H1 (cell line): Measurements from ENCODE around the gene LHB. TPM values are rescaled to one million over a fixed set of nuclear protein-coding genes. Genes with fewer than 3 reads are reported as not detected.

Experiments used
- CTCF ChIA-PET: fragments of 300-600 bp; sonication (Branson Sonifier 250); formaldehyde crosslinking; loops from one replicate; lab custom pipeline; 2021; ENCODE audit not compliant: partially characterized antibody; lab: Charles Lee
- POLR2A ChIA-PET: fragments of 300-600 bp; sonication (Branson Sonifier 250); formaldehyde crosslinking; loops from one replicate; lab custom pipeline; 2021; ENCODE audit warnings: inconsistent platforms; ENCODE audit not compliant: partially characterized antibody; lab: Charles Lee
- DNase-seq, 2 experiments: peaks; one replicate each; pipeline versions ENCODE4 v3.0.0 to v3.0.0-alpha.2; 2010 to 2022; ENCODE audit warnings: low spot score in 2 of 2, low read depth in 1 of 2, mixed read lengths in 1 of 2
- FAIRE-seq: peaks from 2 replicates; lab custom pipeline; 2011; peaks lifted over from hg19 to GRCh38; lab: Jason Lieb, UNC
- H2AFZ ChIP-seq: 2 replicates; pipeline ENCODE4 v1.8.1; 2012; ENCODE audit warnings: low read length, inconsistent platforms
- H2AK5ac ChIP-seq: 2 replicates; pipeline ENCODE4 v1.6.1; 2013; ENCODE audit warnings: low read depth, low read length
- H2BK120ac ChIP-seq: replicated peaks from 2 replicates; pipeline ENCODE3; 2013; ENCODE audit warnings: low read depth, low read length, inconsistent platforms
- H2BK12ac ChIP-seq: 2 replicates; pipeline ENCODE4 v1.6.1; 2013; ENCODE audit warnings: low read depth, low read length
- H2BK15ac ChIP-seq: 2 replicates; pipeline ENCODE4 v1.6.1; 2013; ENCODE audit warnings: low read length
- H2BK20ac ChIP-seq: 2 replicates; pipeline ENCODE4 v1.6.1; 2013; ENCODE audit warnings: low read length
- H2BK5ac ChIP-seq: 2 replicates; pipeline ENCODE4 v1.6.1; 2013; ENCODE audit warnings: low read depth, low read length
- H3K14ac ChIP-seq: 2 replicates; pipeline ENCODE4 v1.6.1; 2013; ENCODE audit warnings: inconsistent platforms; ENCODE audit not compliant: insufficient read length
- H3K18ac ChIP-seq: 2 replicates; pipeline ENCODE4 v1.6.1; 2013; ENCODE audit warnings: low read length; ENCODE audit errors: extremely low read depth
- H3K23ac ChIP-seq: 2 replicates; pipeline ENCODE4 v1.6.1; 2013; ENCODE audit warnings: inconsistent platforms; ENCODE audit not compliant: insufficient read length
- H3K23me2 ChIP-seq: 2 replicates; pipeline ENCODE4 v1.6.1; 2013; ENCODE audit warnings: low read depth, low read length
- H3K27ac ChIP-seq: 2 replicates; pipeline ENCODE4 v1.6.1; 2011; ENCODE audit warnings: low read depth, low read length, inconsistent platforms
- H3K27me3 ChIP-seq, 4 experiments: replicated peaks in 1 of 4; 1 replicate in 1 of 4; 2 replicates in 3 of 4; pipeline versions ENCODE4 v1.6.1 to v1.8.1; 2011 to 2013; ENCODE audit warnings: low read length in 3 of 4, mild to moderate bottlenecking in 3 of 4, inconsistent platforms in 2 of 4, mixed read lengths in 2 of 4, moderate library complexity in 1 of 4; ENCODE audit not compliant: control insufficient read depth in 3 of 4, insufficient read depth in 3 of 4; ENCODE audit errors: extremely low read depth in 1 of 4
- H3K36me3 ChIP-seq, 4 experiments: 2 replicates each; pipeline versions ENCODE4 v1.6.1 to v1.8.1; 2011 to 2013; ENCODE audit warnings: mild to moderate bottlenecking in 4 of 4, low read length in 3 of 4, moderate library complexity in 2 of 4, control low read depth in 1 of 4, inconsistent platforms in 1 of 4; ENCODE audit not compliant: insufficient read depth in 4 of 4, control insufficient read depth in 2 of 4
- H3K4ac ChIP-seq: replicated peaks from 2 replicates; pipeline ENCODE3; 2013; ENCODE audit warnings: low read length, low read depth, mixed read lengths, inconsistent platforms; ENCODE audit not compliant: insufficient read length
- H3K4me1 ChIP-seq, 4 experiments: replicated peaks in 1 of 4; 1 replicate in 1 of 4; 2 replicates in 3 of 4; pipeline versions ENCODE4 v1.6.1 to v1.8.1; 2011 to 2013; ENCODE audit warnings: low read length in 3 of 4, inconsistent platforms in 2 of 4, mixed read lengths in 1 of 4; ENCODE audit not compliant: insufficient read depth in 4 of 4, control insufficient read depth in 3 of 4
- H3K4me2 ChIP-seq, 2 experiments: 2 replicates each; pipeline versions ENCODE4 v1.6.1 to v1.8.1; 2011 to 2013; ENCODE audit warnings: low read depth in 2 of 2, low read length in 2 of 2, control low read depth in 1 of 2, inconsistent platforms in 1 of 2, mild to moderate bottlenecking in 1 of 2; ENCODE audit not compliant: insufficient read depth in 1 of 2
- H3K4me3 ChIP-seq, 4 experiments: fragments of 200-600, 300-600 bp in 1 of 4; sonication (generic), shearing (Covaris generic), sonication (Bioruptor Twin) in 1 of 4; 2 replicates each; pipeline versions ENCODE4 v1.5.1 to v1.8.1; 2011 to 2016; ENCODE audit warnings: low read length in 4 of 4, low read depth in 3 of 4, control low read depth in 2 of 4, inconsistent platforms in 2 of 4, mild to moderate bottlenecking in 2 of 4, mixed read lengths in 1 of 4, moderate library complexity in 1 of 4; ENCODE audit not compliant: insufficient read depth in 2 of 4; ENCODE audit errors: extremely low read depth in 1 of 4
- H3K56ac ChIP-seq: replicated peaks from 2 replicates; pipeline ENCODE3; 2013; ENCODE audit warnings: low read depth, mild to moderate bottlenecking, mixed read lengths, low read length, inconsistent platforms; ENCODE audit not compliant: insufficient read length
- H3K79me1 ChIP-seq: 2 replicates; pipeline ENCODE4 v1.6.1; 2013; ENCODE audit warnings: low read depth, low read length, control low read depth
- H3K79me2 ChIP-seq, 2 experiments: 2 replicates each; pipeline versions ENCODE4 v1.6.1 to v1.8.1; 2012 to 2013; ENCODE audit warnings: low read length in 2 of 2, mild to moderate bottlenecking in 2 of 2, inconsistent platforms in 1 of 2; ENCODE audit not compliant: insufficient read depth in 2 of 2, control insufficient read depth in 1 of 2
- H3K9ac ChIP-seq, 4 experiments: replicated peaks in 1 of 4; 1 replicate in 1 of 4; 2 replicates in 3 of 4; pipeline versions ENCODE4 v1.6.1 to v1.8.1; 2011 to 2013; ENCODE audit warnings: low read depth in 3 of 4, low read length in 3 of 4, control low read depth in 2 of 4, mild to moderate bottlenecking in 2 of 4, moderate library complexity in 2 of 4, inconsistent platforms in 1 of 4; ENCODE audit errors: extremely low read depth in 1 of 4
- H3K9me3 ChIP-seq, 2 experiments: 2 replicates each; pipeline versions ENCODE4 v1.6.1 to v1.8.1; 2012 to 2013; ENCODE audit warnings: mild to moderate bottlenecking in 2 of 2, moderate library complexity in 2 of 2, control low read depth in 1 of 2, inconsistent platforms in 1 of 2, low read depth in 1 of 2, low read length in 1 of 2, mixed read lengths in 1 of 2; ENCODE audit not compliant: insufficient read depth in 2 of 2
- H4K20me1 ChIP-seq, 2 experiments: replicated peaks in 1 of 2; 2 replicates each; pipeline versions ENCODE3 to v1.8.1; 2011 to 2013; ENCODE audit warnings: inconsistent platforms in 2 of 2, low read length in 2 of 2, mild to moderate bottlenecking in 1 of 2; ENCODE audit not compliant: insufficient read depth in 2 of 2, control insufficient read depth in 1 of 2
- H4K5ac ChIP-seq: 2 replicates; pipeline ENCODE4 v1.6.1; 2013; ENCODE audit warnings: low read length, low read depth, mixed read lengths, inconsistent platforms; ENCODE audit not compliant: insufficient read length
- H4K8ac ChIP-seq: 2 replicates; pipeline ENCODE4 v1.8.0; 2013; ENCODE audit warnings: mild to moderate bottlenecking, moderate library complexity, low read length, inconsistent platforms; ENCODE audit not compliant: insufficient read depth; ENCODE audit errors: extremely low read depth
- H4K91ac ChIP-seq: replicated peaks from 2 replicates; pipeline ENCODE3; 2013; ENCODE audit warnings: low read length, mixed read lengths, inconsistent platforms; ENCODE audit not compliant: insufficient read length
- ASH2L ChIP-seq: fragments of 200-600, 300-600 bp; sonication (generic); IDR thresholded peaks from one replicate; pipeline ENCODE4 v1.7.1; 2017; ENCODE audit warnings: low read length
- ATF2 ChIP-seq: IDR thresholded peaks from 2 replicates; pipeline ENCODE4 v1.6.1; 2012; ENCODE audit warnings: low read length, inconsistent platforms
- EP300 ChIP-seq, 2 experiments: IDR thresholded peaks; 1 replicate in 1 of 2; 2 replicates in 1 of 2; pipeline ENCODE4 v1.6.1; 2011 to 2012; ENCODE audit warnings: low read depth in 2 of 2, low read length in 2 of 2, mild to moderate bottlenecking in 2 of 2, borderline replicate concordance in 1 of 2, inconsistent platforms in 1 of 2, moderate library complexity in 1 of 2
- RXRA ChIP-seq: IDR thresholded peaks from 2 replicates; pipeline ENCODE4 v1.6.1; 2011; ENCODE audit warnings: low read depth, mild to moderate bottlenecking, low read length, moderate library complexity; ENCODE audit not compliant: insufficient read depth
- TAF1 ChIP-seq: IDR thresholded peaks from 2 replicates; pipeline ENCODE4 v1.6.1; 2011; ENCODE audit warnings: mild to moderate bottlenecking, low read depth, low read length
- WGBS, 2 experiments: shearing (Covaris generic) in 1 of 2; methylation state at CpG; one replicate each; pipeline versions ENCODE4 v1.1.6 to v1.1.7; 2013 to 2015; ENCODE audit warnings: low lambda C conversion rate in 2 of 2, mixed read lengths in 2 of 2, inconsistent platforms in 1 of 2, low coverage in 1 of 2, missing lambda C conversion rate in 1 of 2; ENCODE audit not compliant: insufficient replicate concordance in 2 of 2, insufficient coverage in 1 of 2, insufficient read length in 1 of 2; ENCODE audit errors: extremely low coverage in 1 of 2, missing lambda C conversion rate in 1 of 2; 5-methylcytosine and 5-hydroxymethylcytosine counted together
- polyA plus RNA-seq, 7 experiments: library from polyadenylated mRNA; depleted of rRNA in 3 of 7; stranded (reverse) in 5 of 7; unstranded in 2 of 7; fragments of >200 nt in 5 of 7; fragments of 200-250 nt in 2 of 7; gene quantifications; 1 replicate in 5 of 7; 2 replicates in 1 of 7; 4 replicates in 1 of 7; pipeline versions ENCODE4 v1.2.1 to v1.2.3, GENCODE V29; 2011 to 2013; ENCODE audit warnings: missing spikeins in 2 of 7, mixed read lengths in 2 of 7
- total RNA-seq: library from RNA; stranded (reverse); fragmentation: NEBNext Ultra II Directional; extraction: Animal tissue kit (Norgen Biotek cat#: 25700); gene quantifications from 2 replicates; pipeline ENCODE4 v1.2.1, GENCODE V29; 2021

LHB gene
- total and polyA plus RNA-seq, 2 of the 8 experiments (the other 6 are each of a cell fraction or from before 2014, with no cell fraction given): 0.53 TPM; not detected in 1

- Histone ChIP-seq H3K14ac (no peak overlapping the region), H3K56ac (no peak overlapping the region), H2BK20ac (no peak overlapping the region), H3K23me2 (peaks cover 6% of the 10 kb centered on the region; the same call in 1 of the 2 replicates), H2BK12ac (no peak overlapping the region), H2AK5ac (no peak overlapping the region), H3K9ac (no peak overlapping the region), H3K27me3 (no peaks in the 10 kb centered on the region), H4K8ac (no peak overlapping the region), H3K23ac (no peak overlapping the region), H3K79me1 (peaks cover 4% of the 10 kb centered on the region), H3K79me2 (peaks cover 0 to 7% of the 10 kb centered on the region in 2 experiments; a peak in 1 of 4 replicates), H3K4me3 (no peak overlapping the region), H3K27ac (no peak overlapping the region), H3K4ac (no peak overlapping the region), H2AFZ (no peak overlapping the region), H4K91ac (no peak overlapping the region), H3K18ac (no peak overlapping the region), H3K36me3 (peaks cover 3 to 21% (median 10%) of the 10 kb centered on the region in 4 experiments; a peak in 5 of 8 replicates), H2BK120ac (no peak overlapping the region), H4K5ac (no peak overlapping the region), H3K4me2 (no peak overlapping the region), H3K9me3 (no peaks in the 10 kb centered on the region), H3K4me1 (peaks cover 0 to 1% (median 0%) of the 10 kb centered on the region in 4 experiments; a peak in 2 of 7 replicates), H4K20me1 (peaks cover 0 to 10% of the 10 kb centered on the region in 2 experiments), H2BK15ac (no peak overlapping the region), H2BK5ac (no peak overlapping the region)
- ChIA-PET POLR2A (interaction anchor here (0.7 to 1.2 kb wide), 3 partner anchors 19 to 147 kb away, joined by 3 read pairs; no protein-coding TSS in a partner anchor), CTCF (interaction anchor here (1.2 to 2.9 kb wide), 3 partner anchors 9 to 18 kb away, joined by 3 to 13 read pairs (median 5); no protein-coding TSS in a partner anchor)
- WGBS, 2 experiments: 95% methylated on average over 8 of the region's 9 CpGs; no CpG with 5 or more reads in 1 of the 2 experiments
- FAIRE-seq (no peak), DNase-seq (no peak)
- TF ChIP-seq EP300 (IDR thresholded peaks at IDR 0.05; ENCODE audit: borderline replicate concordance in 1 of 2, low read depth in 2 of 2, low read length in 2 of 2): no peak
- TF ChIP-seq TAF1: no peak
- no peak for TF ChIP-seq RXRA
- TF ChIP-seq ASH2L: no peak
- TF ChIP-seq ATF2: no peak
Measured at GRCh38 chr19:48988860-48989259, 28.0 kb downstream of the LHB start.
